CD4-positive, alpha-beta T cell (primary cell): ENCODE data around the gene ZBTB7C. TPM values are rescaled to one million over a fixed set of nuclear protein-coding genes. Genes with fewer than 3 reads are reported as not detected.

ENCODE experiments used
- ATAC-seq: fragments of 200-7000 bp; cut with Tn5 transposase; one replicate; pipeline ENCODE4 v1.10.0; 2022; ENCODE audit warnings: mild to moderate bottlenecking; ENCODE audit not compliant: poor library complexity
- CTCF ChIA-PET: fragments of 350-600 bp; sonication (Branson Sonifier 250); formaldehyde crosslinking; loops from one replicate; lab custom pipeline; 2021; ENCODE audit warnings: antibody characterized with exemption, inconsistent platforms; lab: Charles Lee
- POLR2A ChIA-PET: fragments of 350-600 bp; sonication (Branson Sonifier 250); formaldehyde crosslinking; loops from one replicate; lab custom pipeline; 2021; ENCODE audit warnings: antibody characterized with exemption, inconsistent platforms; lab: Charles Lee
- DNase-seq, 14 experiments: peaks; one replicate each; pipeline ENCODE4 v3.0.0-alpha.2; 2013 to 2020; ENCODE audit warnings: mixed read lengths in 2 of 14
- H3K27ac ChIP-seq, 2 donors: one replicate each; pipeline versions ENCODE4 v1.5.1 to v1.7.0; 2013; ENCODE audit warnings: low read length in 2 of 2, low read depth in 1 of 2, mild to moderate bottlenecking in 1 of 2
- H3K27me3 ChIP-seq, 2 experiments: 1 replicate in 1 of 2; 2 replicates in 1 of 2; pipeline versions ENCODE4 v1.6.1 to v1.7.0; 2013; ENCODE audit warnings: low read length in 2 of 2, control low read depth in 1 of 2, mild to moderate bottlenecking in 1 of 2, moderate library complexity in 1 of 2; ENCODE audit not compliant: insufficient read depth in 2 of 2, control insufficient read depth in 1 of 2
- H3K36me3 ChIP-seq: one replicate; pipeline ENCODE4 v1.6.1; 2013; ENCODE audit warnings: low read length, control low read depth; ENCODE audit not compliant: insufficient read depth
- H3K4me1 ChIP-seq: one replicate; pipeline ENCODE4 v1.6.1; 2013; ENCODE audit warnings: low read length, control low read depth; ENCODE audit not compliant: insufficient read depth
- H3K4me3 ChIP-seq: one replicate; pipeline ENCODE4 v1.5.1; 2013; ENCODE audit warnings: mild to moderate bottlenecking, low read length, moderate library complexity
- H3K9me3 ChIP-seq, 2 experiments: 1 replicate in 1 of 2; 2 replicates in 1 of 2; pipeline versions ENCODE4 v1.6.1 to v1.7.0; 2013; ENCODE audit warnings: low read length in 2 of 2, mild to moderate bottlenecking in 2 of 2, control low read depth in 1 of 2, moderate library complexity in 1 of 2; ENCODE audit not compliant: control insufficient read depth in 1 of 2, insufficient read depth in 1 of 2
- H3K27ac Mint-ChIP-seq: one replicate; pipeline ENCODE4 v1.8.0; 2020; ENCODE audit warnings: mixed read lengths
- H3K27me3 Mint-ChIP-seq: one replicate; pipeline ENCODE4 v1.8.0; 2021; ENCODE audit warnings: mixed read lengths
- H3K36me3 Mint-ChIP-seq: one replicate; pipeline ENCODE4 v1.8.0; 2021; ENCODE audit warnings: low read depth, mixed read lengths
- H3K4me1 Mint-ChIP-seq: one replicate; pipeline ENCODE4 v1.8.0; 2021; ENCODE audit warnings: low read depth, mixed read lengths
- H3K4me3 Mint-ChIP-seq: one replicate; pipeline ENCODE4 v1.8.0; 2020; ENCODE audit warnings: mild to moderate bottlenecking, mixed read lengths
- H3K9me3 Mint-ChIP-seq: one replicate; pipeline ENCODE4 v1.8.0; 2020; ENCODE audit warnings: mixed read lengths
- intact Hi-C, 2 experiments: fragments of 100-400 bp; cut with DNase I in 1 of 2; cut with micrococcal nuclease in 1 of 2; formaldehyde crosslinking; loops; one replicate each; pipeline versions ENCODE4 v1.15.1 to v1.9.0; 2023 to 2025; cut with DNase I, micrococcal nuclease
- total RNA-seq, 174 experiments: library from RNA in 2 of 174; stranded (reverse) in 2 of 174; gene quantifications; one replicate each; pipeline ENCODE4 v1.2.3 and lab custom pipeline; 2021 to 2026
- TF ChIP-seq, protein P1 (sequence below): fragments of 200-600 bp; IDR thresholded peaks from one replicate; pipeline ENCODE4 v1.8.0; 2022; ENCODE audit warnings: antibody characterized with exemption, mild to moderate bottlenecking

The ZBTB7C gene
- total RNA-seq, 2 experiments from 2014 or later, result not detected

DNA sequence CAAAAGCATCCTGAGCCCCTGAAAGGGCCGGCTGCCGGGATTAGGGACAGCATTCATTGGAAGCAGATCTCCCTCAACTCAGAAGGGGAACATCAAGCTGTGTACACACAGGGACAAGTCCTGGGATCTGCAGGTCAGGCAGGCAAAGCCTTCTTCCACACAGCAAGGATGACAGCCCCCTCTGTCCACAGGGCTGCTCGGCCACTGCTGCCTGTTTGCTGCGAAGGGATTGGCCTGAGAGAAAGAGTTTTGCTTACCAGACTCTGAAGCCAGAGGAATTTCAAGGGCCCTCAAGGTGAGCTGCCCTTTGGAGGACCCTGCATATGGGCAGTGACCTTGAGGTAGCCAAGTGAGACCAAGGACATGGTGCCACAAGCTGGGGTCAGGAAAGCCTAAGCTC, 11.1 kb downstream of the ZBTB7C start:
- H3K4me1 ChIP-seq, result peaks cover 7% of the 10 kb centered on the region
- H3K4me3 Mint-ChIP-seq, result no peak overlapping the region
- DNase-seq, result no peak
- H3K9me3 ChIP-seq, result no peaks in the 10 kb centered on the region
- CTCF ChIA-PET, result no interaction called here
- H3K4me3 ChIP-seq, result no peak overlapping the region
- H3K36me3 ChIP-seq, result no peaks in the 10 kb centered on the region
- intact Hi-C loops, result no loop called here
- H3K27ac Mint-ChIP-seq, result no peak overlapping the region
- no peak for ATAC-seq
- H3K4me1 Mint-ChIP-seq, result peaks cover 10% of the 10 kb centered on the region
- no peaks in the 10 kb centered on the region for H3K9me3 Mint-ChIP-seq
- H3K27me3 ChIP-seq, result peaks cover 9 to 21% of the 10 kb centered on the region in 2 experiments
- peaks cover 84% of the 10 kb centered on the region for H3K27me3 Mint-ChIP-seq
- H3K27ac ChIP-seq, result no peak overlapping the region
- POLR2A ChIA-PET, result no interaction called here
- H3K36me3 Mint-ChIP-seq, result no peaks in the 10 kb centered on the region
- TF ChIP-seq, protein P1, sequence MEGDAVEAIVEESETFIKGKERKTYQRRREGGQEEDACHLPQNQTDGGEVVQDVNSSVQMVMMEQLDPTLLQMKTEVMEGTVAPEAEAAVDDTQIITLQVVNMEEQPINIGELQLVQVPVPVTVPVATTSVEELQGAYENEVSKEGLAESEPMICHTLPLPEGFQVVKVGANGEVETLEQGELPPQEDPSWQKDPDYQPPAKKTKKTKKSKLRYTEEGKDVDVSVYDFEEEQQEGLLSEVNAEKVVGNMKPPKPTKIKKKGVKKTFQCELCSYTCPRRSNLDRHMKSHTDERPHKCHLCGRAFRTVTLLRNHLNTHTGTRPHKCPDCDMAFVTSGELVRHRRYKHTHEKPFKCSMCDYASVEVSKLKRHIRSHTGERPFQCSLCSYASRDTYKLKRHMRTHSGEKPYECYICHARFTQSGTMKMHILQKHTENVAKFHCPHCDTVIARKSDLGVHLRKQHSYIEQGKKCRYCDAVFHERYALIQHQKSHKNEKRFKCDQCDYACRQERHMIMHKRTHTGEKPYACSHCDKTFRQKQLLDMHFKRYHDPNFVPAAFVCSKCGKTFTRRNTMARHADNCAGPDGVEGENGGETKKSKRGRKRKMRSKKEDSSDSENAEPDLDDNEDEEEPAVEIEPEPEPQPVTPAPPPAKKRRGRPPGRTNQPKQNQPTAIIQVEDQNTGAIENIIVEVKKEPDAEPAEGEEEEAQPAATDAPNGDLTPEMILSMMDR, result no peak

DNA sequence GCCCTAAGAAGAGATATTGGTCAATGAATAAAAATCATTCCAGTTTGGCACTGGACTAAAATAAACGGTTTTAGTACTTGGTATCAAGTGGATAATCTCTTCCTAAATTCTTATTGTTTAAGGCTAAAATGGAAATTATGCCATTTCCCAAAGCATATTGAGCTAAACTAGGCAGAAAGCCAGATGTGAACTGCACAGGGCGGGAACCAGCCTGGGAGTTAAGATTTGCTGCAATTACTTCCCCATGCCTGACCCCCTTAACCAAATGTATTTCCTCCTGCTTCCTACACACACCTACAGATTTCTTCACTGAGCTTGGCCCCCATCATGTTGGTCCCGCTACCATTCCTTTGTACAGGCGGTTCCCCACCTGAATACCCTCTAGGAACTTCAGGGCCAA, 12.2 kb downstream of the ZBTB7C start:
- DNase-seq (no peak), ATAC-seq (no peak)
- no peaks in the 10 kb centered on the region for H3K9me3 ChIP-seq
- Mint-ChIP-seq H3K27me3 (peaks cover 83% of the 10 kb centered on the region), H3K4me1 (peaks cover 10% of the 10 kb centered on the region), H3K4me3 (no peak overlapping the region), H3K27ac (no peak overlapping the region), H3K9me3 (no peaks in the 10 kb centered on the region), H3K36me3 (no peaks in the 10 kb centered on the region)
- H3K36me3 ChIP-seq, result no peaks in the 10 kb centered on the region
- peaks cover 7% of the 10 kb centered on the region for H3K4me1 ChIP-seq
- POLR2A ChIA-PET, result no interaction called here
- H3K27ac ChIP-seq, result no peak overlapping the region
- intact Hi-C loops, result no loop called here
- TF ChIP-seq, protein P1, result no peak
- H3K27me3 ChIP-seq, result peaks cover 16 to 23% of the 10 kb centered on the region in 2 experiments
- no peak overlapping the region for H3K4me3 ChIP-seq
- CTCF ChIA-PET, result no interaction called here

DNA sequence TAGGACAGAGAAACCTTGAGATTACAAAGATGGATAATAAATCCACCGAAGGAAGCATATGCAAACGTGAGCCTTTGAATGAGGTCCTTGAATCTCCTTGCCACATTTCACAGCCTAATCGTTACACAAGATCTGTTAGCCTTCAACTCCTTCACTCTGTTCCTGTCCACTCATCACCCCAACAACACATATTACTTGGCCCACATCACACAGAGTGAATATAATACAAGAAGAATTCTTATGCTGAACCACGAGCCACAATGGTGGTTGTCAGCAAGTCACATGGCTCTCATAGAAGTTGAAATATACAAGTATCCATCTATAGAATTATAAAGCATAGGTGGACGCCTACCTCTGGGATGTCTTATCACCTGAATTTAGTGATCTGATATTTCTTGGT, 12.6 kb downstream of the ZBTB7C start:
- ChIA-PET POLR2A (no interaction called here), CTCF (no interaction called here)
- Histone ChIP-seq H3K4me3 (no peak overlapping the region), H3K9me3 (no peaks in the 10 kb centered on the region), H3K27ac (no peak overlapping the region), H3K36me3 (no peaks in the 10 kb centered on the region), H3K4me1 (peaks cover 7% of the 10 kb centered on the region), H3K27me3 (peaks cover 16 to 23% of the 10 kb centered on the region in 2 experiments)
- ATAC-seq (no peak), DNase-seq (no peak)
- TF ChIP-seq, protein P1, result no peak
- intact Hi-C loops, result no loop called here
- H3K36me3 Mint-ChIP-seq, result no peaks in the 10 kb centered on the region
- H3K27ac Mint-ChIP-seq, result no peak overlapping the region
- H3K9me3 Mint-ChIP-seq, result no peaks in the 10 kb centered on the region
- H3K4me1 Mint-ChIP-seq, result peaks cover 10% of the 10 kb centered on the region
- peaks cover 83% of the 10 kb centered on the region for H3K27me3 Mint-ChIP-seq
- no peak overlapping the region for H3K4me3 Mint-ChIP-seq
